ENCODE data around the gene BAG1. TPM values are rescaled to one million over a fixed set of nuclear protein-coding genes. Genes with fewer than 3 reads are reported as not detected.

The BAG1 gene
- total and polyA plus RNA-seq, 2 donors (not counting 1 experiment from before 2014, with no cell fraction given): 19.7 to 60.2 TPM

DNA sequence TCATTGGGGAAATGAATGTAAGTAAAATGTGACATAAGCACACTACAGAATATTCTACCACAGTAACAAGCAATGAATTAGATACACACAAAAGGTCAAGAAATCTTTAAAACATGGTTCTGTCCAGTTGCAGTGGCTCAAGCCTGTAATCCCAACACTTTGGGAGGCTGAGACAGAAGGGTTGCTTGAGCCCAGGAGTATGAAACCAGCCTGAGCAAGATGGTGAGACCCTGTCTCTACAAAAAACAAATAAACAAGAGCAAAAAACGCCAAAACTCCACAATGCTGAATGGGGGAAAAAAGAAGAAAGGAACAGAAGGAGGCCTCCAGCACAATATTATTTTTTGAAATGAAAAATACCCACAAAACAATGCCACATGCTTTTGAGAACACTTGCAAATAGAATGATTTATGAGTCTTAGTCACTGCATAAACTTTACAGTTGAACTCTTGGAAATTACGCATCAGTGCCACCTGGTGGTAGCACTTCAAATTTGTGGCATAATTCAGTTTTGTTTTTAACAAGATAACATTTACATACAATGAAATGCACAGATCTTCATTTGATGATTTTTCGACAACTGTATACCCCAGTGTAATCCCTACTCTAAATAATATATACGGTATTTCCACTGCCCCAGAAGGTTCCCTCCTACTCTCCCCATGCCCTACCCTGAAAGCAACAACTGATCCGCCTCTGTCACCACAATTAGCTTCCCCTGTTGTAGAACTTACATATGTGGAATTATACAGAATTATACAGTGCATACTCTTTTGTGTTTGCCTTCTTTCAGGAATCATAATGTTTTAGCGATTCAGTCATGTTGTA, 39.0 kb downstream of the BAG1 start:
- intact Hi-C loops (cut with micrococcal nuclease): loop anchor here (1.0 to 10.0 kb wide), 6 partner anchors 23 to 641 kb away; partner anchors contain the start of genes B4GALT1 and DNAJA1
- Histone ChIP-seq H3K36me3 (replicated peaks in 1 of 2; ENCODE audit: control extremely low read depth in 1 of 2, control insufficient read depth in 1 of 2, extremely low read depth in 1 of 2, insufficient read depth in 2 of 2, low read length in 1 of 2) (no peaks in the 10 kb centered on the region), H4K20me1 (ENCODE audit: control insufficient read depth, insufficient read depth, low read length, poor library complexity, severe bottlenecking) (no peaks in the 10 kb centered on the region), H3K4me2 (replicated peaks; ENCODE audit: low read depth, low read length, poor library complexity, severe bottlenecking) (no peak overlapping the region), H3K27ac (ENCODE audit: low read length in 2 of 2) (no peak overlapping the region), H3K79me2 (ENCODE audit: control insufficient read depth, insufficient read depth, low read length) (no peaks in the 10 kb centered on the region), H3K9ac (ENCODE audit: low read length) (no peak overlapping the region), H3K4me1 (ENCODE audit: control insufficient read depth in 2 of 2, insufficient read depth in 2 of 2, low read length in 2 of 2) (peaks cover 35 to 46% of the 10 kb centered on the region in 2 donors), H2AFZ (ENCODE audit: insufficient read depth, low read depth, low read length, poor library complexity, severe bottlenecking) (no peak overlapping the region), H3K9me3 (ENCODE audit: control extremely low read depth in 1 of 3, control insufficient read depth in 2 of 3, insufficient read depth in 1 of 3, low read length in 2 of 3) (no peaks in the 10 kb centered on the region), H3K4me3 (ENCODE audit: control extremely low read depth in 1 of 5, extremely low read depth in 1 of 5, insufficient read depth in 1 of 5, low read depth in 2 of 5, low read length in 4 of 5) (no peak overlapping the region), H3K27me3 (replicated peaks in 1 of 4; ENCODE audit: control extremely low read depth in 1 of 4, control insufficient read depth in 3 of 4, insufficient read depth in 4 of 4, low read length in 3 of 4) (no peaks in the 10 kb centered on the region)
- DNase-seq (peak; percentile 82), ATAC-seq (ENCODE audit: low read depth) (peak; percentile 44)
- TF ChIP-seq, protein P1, sequence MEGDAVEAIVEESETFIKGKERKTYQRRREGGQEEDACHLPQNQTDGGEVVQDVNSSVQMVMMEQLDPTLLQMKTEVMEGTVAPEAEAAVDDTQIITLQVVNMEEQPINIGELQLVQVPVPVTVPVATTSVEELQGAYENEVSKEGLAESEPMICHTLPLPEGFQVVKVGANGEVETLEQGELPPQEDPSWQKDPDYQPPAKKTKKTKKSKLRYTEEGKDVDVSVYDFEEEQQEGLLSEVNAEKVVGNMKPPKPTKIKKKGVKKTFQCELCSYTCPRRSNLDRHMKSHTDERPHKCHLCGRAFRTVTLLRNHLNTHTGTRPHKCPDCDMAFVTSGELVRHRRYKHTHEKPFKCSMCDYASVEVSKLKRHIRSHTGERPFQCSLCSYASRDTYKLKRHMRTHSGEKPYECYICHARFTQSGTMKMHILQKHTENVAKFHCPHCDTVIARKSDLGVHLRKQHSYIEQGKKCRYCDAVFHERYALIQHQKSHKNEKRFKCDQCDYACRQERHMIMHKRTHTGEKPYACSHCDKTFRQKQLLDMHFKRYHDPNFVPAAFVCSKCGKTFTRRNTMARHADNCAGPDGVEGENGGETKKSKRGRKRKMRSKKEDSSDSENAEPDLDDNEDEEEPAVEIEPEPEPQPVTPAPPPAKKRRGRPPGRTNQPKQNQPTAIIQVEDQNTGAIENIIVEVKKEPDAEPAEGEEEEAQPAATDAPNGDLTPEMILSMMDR (IDR thresholded peaks at IDR 0.05): peak; percentile 86
- no peak for TF ChIP-seq EZH2 (IDR thresholded peaks at IDR 0.05; ENCODE audit: borderline replicate concordance, insufficient read depth, low read depth, low read length, poor library complexity, severe bottlenecking)
- ChIA-PET CTCF (interaction anchor here (0.7 to 8.4 kb wide), 58 partner anchors 8 to 847 kb away, joined by 3 to 217 read pairs (median 4); partner anchors contain the start of genes B4GALT1, BAG1, CHMP5 and DNAJA1), POLR2A (interaction anchor here (0.6 to 1.7 kb wide), 6 partner anchors 38 to 149 kb away, joined by 3 to 8 read pairs (median 5); partner anchors contain the start of genes B4GALT1 and SMU1)
- H3K4me3 Mint-ChIP-seq: no peak overlapping the region
- no peaks in the 10 kb centered on the region for H3K9me3 Mint-ChIP-seq (ENCODE audit: insufficient read depth)
- no peaks in the 10 kb centered on the region for H3K27me3 Mint-ChIP-seq
- peaks cover 49% of the 10 kb centered on the region for H3K4me1 Mint-ChIP-seq
- 7% methylated on average over 2 of the region's 6 CpGs for WGBS (ENCODE audit: insufficient coverage)
- no peak overlapping the region for H3K27ac Mint-ChIP-seq

DNA sequence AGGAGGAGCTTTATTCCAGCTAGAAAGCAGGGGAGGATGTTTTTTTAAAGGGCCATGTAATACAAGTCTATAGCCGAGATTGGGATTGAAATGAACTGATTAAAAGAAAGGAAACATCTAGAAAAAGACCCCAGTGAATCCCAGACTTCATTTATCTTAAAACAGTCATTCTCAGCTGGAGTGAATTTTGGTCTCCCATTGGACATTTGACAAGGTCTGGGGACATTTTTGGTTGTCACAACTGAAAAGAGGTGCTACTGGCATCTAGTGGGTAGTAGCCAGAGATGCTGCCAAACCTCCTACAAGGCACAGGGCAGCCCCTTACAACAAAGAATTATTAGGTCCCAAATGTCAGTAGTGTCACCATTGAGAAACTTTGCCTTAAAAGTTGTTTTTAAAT, 40.8 kb downstream of the BAG1 start:
- Histone ChIP-seq H3K79me2 (ENCODE audit: control insufficient read depth, insufficient read depth, low read length) (no peaks in the 10 kb centered on the region), H3K4me3 (ENCODE audit: control extremely low read depth in 1 of 5, extremely low read depth in 1 of 5, insufficient read depth in 1 of 5, low read depth in 2 of 5, low read length in 4 of 5) (no peak overlapping the region), H3K4me1 (ENCODE audit: control insufficient read depth in 2 of 2, insufficient read depth in 2 of 2, low read length in 2 of 2) (peaks cover 35 to 47% of the 10 kb centered on the region in 2 donors), H3K9ac (ENCODE audit: low read length) (no peak overlapping the region), H4K20me1 (ENCODE audit: control insufficient read depth, insufficient read depth, low read length, poor library complexity, severe bottlenecking) (no peaks in the 10 kb centered on the region), H3K4me2 (replicated peaks; ENCODE audit: low read depth, low read length, poor library complexity, severe bottlenecking) (no peak overlapping the region), H2AFZ (ENCODE audit: insufficient read depth, low read depth, low read length, poor library complexity, severe bottlenecking) (no peak overlapping the region), H3K36me3 (replicated peaks in 1 of 2; ENCODE audit: control extremely low read depth in 1 of 2, control insufficient read depth in 1 of 2, extremely low read depth in 1 of 2, insufficient read depth in 2 of 2, low read length in 1 of 2) (no peaks in the 10 kb centered on the region), H3K27me3 (replicated peaks in 1 of 4; ENCODE audit: control extremely low read depth in 1 of 4, control insufficient read depth in 3 of 4, insufficient read depth in 4 of 4, low read length in 3 of 4) (no peaks in the 10 kb centered on the region), H3K27ac (ENCODE audit: low read length in 2 of 2) (no peak overlapping the region), H3K9me3 (ENCODE audit: control extremely low read depth in 1 of 3, control insufficient read depth in 2 of 3, insufficient read depth in 1 of 3, low read length in 2 of 3) (no peaks in the 10 kb centered on the region)
- ATAC-seq (ENCODE audit: low read depth) (no peak), DNase-seq (no peak)
- intact Hi-C loops (cut with micrococcal nuclease): loop anchor here (10.0 kb wide), 1 partner anchor 639 kb away; no protein-coding TSS in a partner anchor
- peaks cover 51% of the 10 kb centered on the region for H3K4me1 Mint-ChIP-seq
- no peak for TF ChIP-seq EZH2 (IDR thresholded peaks at IDR 0.05; ENCODE audit: borderline replicate concordance, insufficient read depth, low read depth, low read length, poor library complexity, severe bottlenecking)
- TF ChIP-seq, protein P1 (IDR thresholded peaks at IDR 0.05): no peak
- POLR2A ChIA-PET: no interaction called here
- CTCF ChIA-PET: interaction anchor here (0.8 to 8.4 kb wide), 7 partner anchors 18 to 144 kb away, joined by 3 to 217 read pairs (median 3); partner anchors contain the start of genes BAG1, CHMP5 and SMU1
- H3K4me3 Mint-ChIP-seq: no peak overlapping the region
- H3K27ac Mint-ChIP-seq: no peak overlapping the region
- no peaks in the 10 kb centered on the region for H3K9me3 Mint-ChIP-seq (ENCODE audit: insufficient read depth)
- no peaks in the 10 kb centered on the region for H3K27me3 Mint-ChIP-seq
- no CpG with 5 or more reads among the region's 1 CpG for WGBS (ENCODE audit: insufficient coverage)

Measured in B cell (primary cell).